ENCODE data around the gene TACSTD2. TPM values are rescaled to one million over a fixed set of nuclear protein-coding genes. Genes with fewer than 3 reads are reported as not detected.
A peak's percentile ranks its signal among the peaks of the same experiment; 100 is the strongest.
"Not testable (repeated sequence)": the region's sequence is repeated elsewhere in the genome, so short reads cannot be mapped to it uniquely, and the experiment has no call there.

Gene TACSTD2
- total RNA-seq, 1 donor from 2014 or later, result 203 TPM

DNA sequence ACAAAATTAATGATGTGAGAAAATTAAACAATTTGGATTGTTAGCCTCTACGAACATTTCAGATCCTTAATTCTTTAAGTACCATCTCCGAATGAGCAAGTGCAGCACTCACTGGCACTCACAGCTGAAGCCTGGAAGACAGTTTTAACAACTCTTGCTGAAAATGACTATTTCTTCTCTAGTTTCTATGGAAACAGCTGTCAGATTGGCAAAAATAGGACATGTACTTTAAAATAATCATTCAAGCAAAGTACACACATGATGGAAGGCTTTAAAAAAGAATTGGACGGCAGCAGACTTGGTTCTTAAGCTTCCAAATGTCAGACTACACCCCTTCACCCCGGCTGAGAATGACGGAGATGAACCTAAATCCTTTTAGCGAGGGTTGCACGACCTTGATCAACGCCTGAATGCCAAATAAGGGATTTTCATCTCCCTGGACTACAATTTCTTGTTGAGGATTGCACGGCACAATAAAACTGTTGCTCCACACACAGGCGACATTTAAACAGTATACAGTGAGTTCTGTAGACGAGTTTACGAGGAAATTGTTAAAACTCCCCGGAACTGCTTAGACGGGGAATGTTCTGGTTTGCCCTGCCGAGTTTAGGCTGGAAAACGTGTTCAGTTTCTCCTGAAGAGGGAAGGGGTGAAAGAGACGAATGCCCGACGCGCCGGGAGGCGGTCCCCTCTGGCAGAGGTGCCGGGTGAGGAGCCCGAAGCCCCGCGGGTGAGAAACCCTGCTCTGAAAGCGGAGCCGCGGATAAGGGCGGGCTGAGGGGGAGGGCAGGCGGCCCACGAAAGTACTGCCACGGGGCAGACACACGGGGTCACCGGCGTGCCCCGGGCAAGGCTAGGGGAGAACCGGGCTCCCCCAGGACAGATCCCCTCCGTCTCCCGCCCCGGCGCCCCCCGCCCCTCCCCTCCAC is 31.2 kb downstream of the TACSTD2 start:
- peak overlapping the region; percentile 99 for H3K27ac ChIP-seq
- TF ChIP-seq POLR2AphosphoS5 (IDR thresholded peaks at IDR 0.05; ENCODE audit: insufficient read depth in 1 of 2, low read depth in 1 of 2) (peak; percentile 55 to 67), POLR2A (IDR thresholded peaks at IDR 0.05) (no peak)
- no peaks in the 10 kb centered on the region for H3K36me3 ChIP-seq
- no peak for DNase-seq (ENCODE audit: extremely low spot score in 2 of 2)
- no peaks in the 10 kb centered on the region for H3K9me3 ChIP-seq
- peak overlapping the region; percentile 81 to 82 for H3K4me3 ChIP-seq
- H3K4me1 ChIP-seq, result peaks cover 33% of the 10 kb centered on the region
- H3K27me3 ChIP-seq, result no peaks in the 10 kb centered on the region
- intact Hi-C loops (cut with DNase I), result no loop called here

DNA sequence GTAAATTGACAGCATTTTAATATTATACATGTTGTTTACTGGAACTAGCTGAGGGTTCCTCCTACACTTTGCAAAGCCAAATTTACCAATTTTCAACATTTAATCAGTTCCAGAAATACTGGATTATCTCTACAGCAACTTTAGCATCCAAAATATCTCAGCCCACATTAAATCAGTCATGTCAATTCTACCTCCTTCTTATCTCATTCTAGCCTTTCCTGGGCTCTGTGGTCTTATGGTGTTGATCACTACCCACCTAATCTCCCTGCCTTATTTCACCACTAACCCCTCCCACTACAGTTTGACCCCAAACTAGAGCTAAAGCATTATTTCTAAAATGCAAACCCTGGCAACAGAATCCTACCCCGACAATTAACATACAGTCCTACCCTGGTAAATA is 33.8 kb downstream of the TACSTD2 start:
- peaks cover 49% of the 10 kb centered on the region for H3K4me1 ChIP-seq
- no peak for TF ChIP-seq POLR2A (IDR thresholded peaks at IDR 0.05)
- TF ChIP-seq POLR2AphosphoS5 (IDR thresholded peaks at IDR 0.05; ENCODE audit: insufficient read depth in 1 of 2, low read depth in 1 of 2), result no peak
- no peak for TF ChIP-seq CTCF (IDR thresholded peaks at IDR 0.05)
- H3K9me3 ChIP-seq, result no peaks in the 10 kb centered on the region
- no peaks in the 10 kb centered on the region for H3K36me3 ChIP-seq
- no peak for DNase-seq (ENCODE audit: extremely low spot score in 2 of 2)
- H3K27ac ChIP-seq, result no peak overlapping the region
- intact Hi-C loops (cut with DNase I), result no loop called here
- H3K4me3 ChIP-seq, result no peak overlapping the region
- H3K27me3 ChIP-seq, result no peaks in the 10 kb centered on the region

- Histone ChIP-seq H3K4me3 (no peak overlapping the region), H3K4me1 (peaks cover 28% of the 10 kb centered on the region), H3K27ac (peak overlapping the region; percentile 22), H3K36me3 (no peaks in the 10 kb centered on the region), H3K27me3 (no peaks in the 10 kb centered on the region), H3K9me3 (no peaks in the 10 kb centered on the region)
- DNase-seq (ENCODE audit: extremely low spot score in 2 of 2), result no peak
- intact Hi-C loops (cut with DNase I), result no loop called here
- no peak for TF ChIP-seq POLR2A (IDR thresholded peaks at IDR 0.05)
- no peak for TF ChIP-seq POLR2AphosphoS5 (IDR thresholded peaks at IDR 0.05; ENCODE audit: insufficient read depth in 1 of 2, low read depth in 1 of 2)
- no peak for TF ChIP-seq CTCF (IDR thresholded peaks at IDR 0.05)
Measured at GRCh38 chr1:58539553-58539952, 37.5 kb downstream of the TACSTD2 start.

DNA sequence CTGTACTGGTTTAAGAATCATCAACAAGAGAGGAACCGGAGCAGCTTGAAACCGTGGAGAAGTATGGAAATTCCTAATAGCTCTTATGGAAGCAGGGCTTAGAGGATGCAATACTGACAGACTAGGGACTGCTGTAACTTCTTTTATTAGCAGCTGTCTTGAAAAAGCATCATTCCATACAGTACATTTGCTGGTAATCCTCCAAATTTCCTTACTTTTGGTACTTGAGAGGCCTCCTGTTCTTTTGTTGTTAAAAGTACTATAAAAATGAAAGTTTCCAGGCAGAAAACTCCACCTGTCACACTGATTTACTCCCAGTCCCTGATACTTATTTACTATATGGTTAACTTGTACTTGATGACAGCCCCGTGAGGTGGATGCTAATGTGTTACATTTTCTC is 38.2 kb downstream of the TACSTD2 start:
- Histone ChIP-seq H3K4me3 (no peak overlapping the region), H3K9me3 (no peaks in the 10 kb centered on the region), H3K27ac (no peak overlapping the region), H3K4me1 (peaks cover 25% of the 10 kb centered on the region), H3K27me3 (no peaks in the 10 kb centered on the region), H3K36me3 (no peaks in the 10 kb centered on the region)
- intact Hi-C loops (cut with DNase I), result no loop called here
- TF ChIP-seq CTCF (IDR thresholded peaks at IDR 0.05), result no peak
- no peak for TF ChIP-seq POLR2A (IDR thresholded peaks at IDR 0.05)
- no peak for TF ChIP-seq POLR2AphosphoS5 (IDR thresholded peaks at IDR 0.05; ENCODE audit: insufficient read depth in 1 of 2, low read depth in 1 of 2)
- DNase-seq (ENCODE audit: extremely low spot score in 2 of 2), result no peak

GRCh38 chr1:58531842-58532241 is 45.2 kb downstream of the TACSTD2 start:
- H3K27ac ChIP-seq; intact Hi-C loops (cut with DNase I); H3K4me3 ChIP-seq; H3K4me1 ChIP-seq; DNase-seq (ENCODE audit: extremely low spot score in 2 of 2); H3K36me3 ChIP-seq; H3K9me3 ChIP-seq; H3K27me3 ChIP-seq: not testable (repeated sequence)

- no peaks in the 10 kb centered on the region for H3K9me3 ChIP-seq
- no peak overlapping the region for H3K4me3 ChIP-seq
- TF ChIP-seq CTCF (IDR thresholded peaks at IDR 0.05) (no peak), POLR2AphosphoS5 (IDR thresholded peaks at IDR 0.05; ENCODE audit: insufficient read depth in 1 of 2, low read depth in 1 of 2) (no peak), POLR2A (IDR thresholded peaks at IDR 0.05) (no peak)
- H3K27ac ChIP-seq, result no peak overlapping the region
- no peak for DNase-seq (ENCODE audit: extremely low spot score in 2 of 2)
- H3K4me1 ChIP-seq, result peaks cover 6% of the 10 kb centered on the region
- no peaks in the 10 kb centered on the region for H3K36me3 ChIP-seq
- intact Hi-C loops (cut with DNase I), result no loop called here
- H3K27me3 ChIP-seq, result no peaks in the 10 kb centered on the region
Measured at GRCh38 chr1:58529284-58529683, 47.8 kb downstream of the TACSTD2 start.
